ENCODE results near the gene TMOD1.

The TMOD1 gene

DNA sequence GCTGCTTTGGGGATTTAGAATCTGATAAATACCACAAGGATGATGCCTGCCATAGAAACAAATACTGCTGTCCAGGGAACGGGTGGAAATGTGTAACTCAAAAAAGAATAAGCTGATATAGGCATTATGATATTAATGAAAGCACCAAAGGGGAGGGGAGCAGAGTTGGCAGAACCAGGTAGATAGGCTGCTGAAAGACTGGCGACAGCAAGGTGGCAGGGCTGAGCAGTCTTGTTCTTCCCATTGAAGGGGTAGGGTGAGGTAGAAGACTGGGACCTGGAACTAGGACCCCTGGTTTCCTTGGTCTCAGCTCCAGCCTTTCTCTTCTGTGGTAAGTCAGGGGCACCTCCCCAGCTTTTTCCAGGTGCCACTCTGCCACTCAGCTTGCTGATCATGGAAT, 31.4 kb upstream of the TMOD1 start:
- Histone ChIP-seq H3K36me3 (no peaks in the 10 kb centered on the region), H3K27me3 (no peaks in the 10 kb centered on the region), H3K4me1 (peaks cover 3% of the 10 kb centered on the region; the same call in 1 of the 2 replicates), H3K9me3 (no peaks in the 10 kb centered on the region), H3K4me3 (ENCODE audit: low read depth, low read length) (no peak overlapping the region)
- TF ChIP-seq, protein P1, sequence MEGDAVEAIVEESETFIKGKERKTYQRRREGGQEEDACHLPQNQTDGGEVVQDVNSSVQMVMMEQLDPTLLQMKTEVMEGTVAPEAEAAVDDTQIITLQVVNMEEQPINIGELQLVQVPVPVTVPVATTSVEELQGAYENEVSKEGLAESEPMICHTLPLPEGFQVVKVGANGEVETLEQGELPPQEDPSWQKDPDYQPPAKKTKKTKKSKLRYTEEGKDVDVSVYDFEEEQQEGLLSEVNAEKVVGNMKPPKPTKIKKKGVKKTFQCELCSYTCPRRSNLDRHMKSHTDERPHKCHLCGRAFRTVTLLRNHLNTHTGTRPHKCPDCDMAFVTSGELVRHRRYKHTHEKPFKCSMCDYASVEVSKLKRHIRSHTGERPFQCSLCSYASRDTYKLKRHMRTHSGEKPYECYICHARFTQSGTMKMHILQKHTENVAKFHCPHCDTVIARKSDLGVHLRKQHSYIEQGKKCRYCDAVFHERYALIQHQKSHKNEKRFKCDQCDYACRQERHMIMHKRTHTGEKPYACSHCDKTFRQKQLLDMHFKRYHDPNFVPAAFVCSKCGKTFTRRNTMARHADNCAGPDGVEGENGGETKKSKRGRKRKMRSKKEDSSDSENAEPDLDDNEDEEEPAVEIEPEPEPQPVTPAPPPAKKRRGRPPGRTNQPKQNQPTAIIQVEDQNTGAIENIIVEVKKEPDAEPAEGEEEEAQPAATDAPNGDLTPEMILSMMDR (IDR thresholded peaks at IDR 0.05; ENCODE audit: low read depth, low read length), result peak; percentile 81
- peak; percentile 57 for DNase-seq

DNA sequence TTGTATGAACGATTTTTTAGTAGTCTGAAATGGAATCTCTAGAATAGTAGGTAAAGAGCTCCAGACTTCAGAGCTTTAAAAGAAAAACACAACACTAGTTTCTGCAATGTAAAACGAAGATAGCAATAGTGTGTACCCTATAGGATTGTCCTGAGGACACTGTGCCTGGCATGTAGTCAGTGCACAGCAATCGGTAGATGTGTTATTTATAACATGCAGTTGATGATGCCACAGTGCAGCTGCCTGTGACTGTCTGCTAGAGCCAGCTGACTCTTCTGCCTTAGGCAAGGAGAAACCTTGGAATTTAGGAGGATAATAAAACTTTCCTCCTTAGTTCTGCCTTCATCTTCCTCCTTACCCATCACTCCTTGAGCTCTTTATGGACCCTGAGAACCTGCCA, 27.7 kb upstream of the TMOD1 start:
- Histone ChIP-seq H3K4me3 (ENCODE audit: low read depth, low read length) (no peak overlapping the region), H3K4me1 (peaks cover 7% of the 10 kb centered on the region), H3K36me3 (no peaks in the 10 kb centered on the region), H3K27me3 (no peaks in the 10 kb centered on the region), H3K9me3 (no peaks in the 10 kb centered on the region)
- no peak for DNase-seq
- TF ChIP-seq, protein P1 (IDR thresholded peaks at IDR 0.05; ENCODE audit: low read depth, low read length), result no peak

DNA sequence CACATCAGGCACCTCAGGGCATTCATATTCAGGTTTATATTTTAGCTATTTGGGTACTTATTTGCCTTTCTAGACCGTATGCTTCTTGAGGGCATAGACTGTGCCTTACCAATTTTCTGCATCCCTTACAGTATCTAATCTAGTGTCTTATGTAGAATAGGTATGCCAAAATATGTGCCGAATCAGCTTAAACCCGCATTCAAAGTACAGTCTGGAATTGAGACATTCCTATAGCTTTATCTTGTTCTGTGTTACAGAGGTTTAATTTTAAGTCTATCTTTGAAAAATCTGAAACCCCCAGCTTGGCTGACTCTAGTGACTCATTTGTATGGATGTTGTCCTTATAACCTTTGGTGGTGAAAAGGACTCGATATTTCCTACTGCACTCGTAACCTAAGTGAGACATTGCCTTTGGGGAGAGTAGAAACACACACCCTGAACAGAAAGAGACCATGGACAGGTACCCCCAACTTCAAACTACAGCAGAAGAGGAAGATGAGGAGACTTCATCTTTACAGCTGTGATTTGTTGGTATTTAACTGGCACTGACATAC, 27.0 kb upstream of the TMOD1 start:
- TF ChIP-seq, protein P1 (IDR thresholded peaks at IDR 0.05; ENCODE audit: low read depth, low read length), result no peak
- no peak for DNase-seq
- H3K9me3 ChIP-seq, result no peaks in the 10 kb centered on the region
- H3K27me3 ChIP-seq, result no peaks in the 10 kb centered on the region
- peaks cover 5% of the 10 kb centered on the region; the same call in 1 of the 2 replicates for H3K4me1 ChIP-seq
- H3K36me3 ChIP-seq, result no peaks in the 10 kb centered on the region
- H3K4me3 ChIP-seq (ENCODE audit: low read depth, low read length), result no peak overlapping the region

DNA sequence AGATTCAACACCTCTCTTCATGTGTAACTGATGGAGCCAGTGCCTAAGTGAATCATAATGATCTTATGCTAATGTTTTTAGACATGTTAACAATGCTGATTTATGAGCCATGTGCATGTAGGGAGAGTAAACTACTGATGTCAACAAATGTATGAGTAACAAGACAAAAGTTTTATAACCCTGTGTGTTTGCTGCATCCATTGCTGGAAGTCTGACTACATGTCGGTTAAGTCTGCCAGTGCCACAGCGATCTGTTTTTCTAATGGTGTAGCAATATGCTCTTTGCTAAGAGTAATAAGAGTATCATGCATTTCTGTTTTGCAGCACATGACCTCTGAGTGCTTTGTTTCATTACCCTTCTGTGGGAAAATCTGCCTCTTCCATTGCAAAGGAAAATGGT, 26.4 kb upstream of the TMOD1 start:
- no peaks in the 10 kb centered on the region for H3K27me3 ChIP-seq
- H3K4me3 ChIP-seq (ENCODE audit: low read depth, low read length), result no peak overlapping the region
- DNase-seq, result no peak
- no peaks in the 10 kb centered on the region for H3K9me3 ChIP-seq
- H3K4me1 ChIP-seq, result peaks cover 5% of the 10 kb centered on the region; the same call in 1 of the 2 replicates
- TF ChIP-seq, protein P1 (IDR thresholded peaks at IDR 0.05; ENCODE audit: low read depth, low read length), result no peak
- no peaks in the 10 kb centered on the region for H3K36me3 ChIP-seq

DNA sequence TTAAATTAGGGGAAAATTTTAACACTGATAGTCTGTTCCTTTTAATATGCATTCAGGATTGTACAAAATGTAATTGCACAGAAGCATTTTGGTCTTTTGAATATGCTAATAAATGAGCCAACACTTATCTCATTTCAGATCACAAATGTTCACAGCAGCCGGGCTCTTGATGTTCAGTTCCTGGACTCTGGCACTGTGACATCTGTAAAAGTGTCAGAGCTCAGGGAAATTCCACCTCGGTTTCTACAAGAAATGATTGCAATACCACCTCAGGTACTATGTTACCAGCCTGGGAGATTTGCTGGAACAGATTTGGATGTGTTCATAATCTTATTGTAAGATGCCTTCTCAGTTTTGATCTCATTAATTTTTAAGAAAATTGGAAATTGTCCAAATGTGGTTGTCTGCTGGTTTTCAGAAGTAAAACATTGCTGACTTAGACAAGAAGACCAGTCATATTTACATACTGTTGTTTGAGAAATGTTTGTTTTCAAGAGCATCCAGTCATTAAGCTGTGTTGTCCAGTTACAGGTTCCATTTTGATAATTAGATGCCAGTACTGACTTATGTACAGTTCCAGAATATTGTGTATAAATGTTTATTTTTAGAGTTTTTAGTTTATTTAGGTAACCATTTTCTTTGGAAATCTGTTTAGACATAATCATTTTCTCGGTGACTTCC, 23.0 kb upstream of the TMOD1 start:
- TF ChIP-seq, protein P1 (IDR thresholded peaks at IDR 0.05; ENCODE audit: low read depth, low read length), result no peak
- H3K4me1 ChIP-seq, result peaks cover 5% of the 10 kb centered on the region; the same call in 1 of the 2 replicates
- H3K36me3 ChIP-seq, result no peaks in the 10 kb centered on the region

DNA sequence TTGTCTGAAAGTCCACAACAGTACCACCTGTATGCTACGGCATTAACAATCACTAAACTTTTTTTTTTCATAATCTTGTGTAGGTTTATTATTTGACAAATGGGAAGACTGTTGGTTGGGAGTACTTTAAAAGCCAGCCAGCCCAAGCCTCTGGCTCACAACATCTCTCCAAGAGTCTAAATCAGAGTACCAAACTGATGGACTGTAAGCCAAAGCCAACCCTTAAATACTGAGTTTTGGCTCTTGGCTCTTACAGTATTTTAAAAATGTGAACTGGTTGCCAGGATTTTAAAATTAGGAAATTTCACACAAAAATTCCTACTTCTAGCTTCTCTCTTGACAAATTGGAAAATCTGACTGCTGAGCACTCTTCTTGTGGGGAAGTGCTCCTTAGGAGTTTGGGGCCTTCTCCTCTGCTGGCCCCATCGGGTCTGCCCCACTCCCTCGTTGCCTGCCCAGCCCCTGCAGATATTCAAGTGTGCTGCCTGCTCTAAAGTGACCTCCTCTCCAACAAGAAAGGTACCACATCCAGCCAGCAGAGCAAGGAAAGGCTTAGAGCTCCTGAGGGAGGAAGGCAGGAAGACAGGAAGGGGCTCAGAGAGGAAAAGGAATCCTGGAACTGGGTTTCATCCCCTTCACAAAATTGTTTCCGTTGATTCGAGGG, 21.8 kb upstream of the TMOD1 start:
- DNase-seq, result no peak
- H3K9me3 ChIP-seq, result no peaks in the 10 kb centered on the region
- H3K36me3 ChIP-seq, result no peaks in the 10 kb centered on the region
- TF ChIP-seq, protein P1 (IDR thresholded peaks at IDR 0.05; ENCODE audit: low read depth, low read length), result no peak
- no peaks in the 10 kb centered on the region for H3K27me3 ChIP-seq
- peaks cover 5% of the 10 kb centered on the region; the same call in 1 of the 2 replicates for H3K4me1 ChIP-seq
- H3K4me3 ChIP-seq (ENCODE audit: low read depth, low read length), result no peak overlapping the region

More for the DNA sequence above, 23.0 kb upstream of the TMOD1 start:
- Histone ChIP-seq H3K4me3 (ENCODE audit: low read depth, low read length) (no peak overlapping the region), H3K27me3 (no peaks in the 10 kb centered on the region), H3K9me3 (no peaks in the 10 kb centered on the region)
- DNase-seq, result no peak
